HepG2 (cell line): ENCODE data around the gene MOXD1. TPM values are rescaled to one million over a fixed set of nuclear protein-coding genes. Genes with fewer than 3 reads are reported as not detected.
A peak's percentile ranks its signal among the peaks of the same experiment; 100 is the strongest.

ENCODE experiments used
- ATF6 ChIP-seq: sonication (generic); formaldehyde crosslinking; conservative IDR thresholded peaks from 2 replicates; pipeline ENCODE4 v1.4.0; 2020; ENCODE audit warnings: missing genetic modification reagents
- HOMEZ ChIP-seq: IDR thresholded peaks from 2 replicates; pipeline ENCODE4 v1.6.1; 2016; ENCODE audit warnings: low read depth
- KLF9 ChIP-seq: IDR thresholded peaks from 2 replicates; pipeline ENCODE4 v1.6.1; 2016; ENCODE audit warnings: low read depth
- MIXL1 ChIP-seq: IDR thresholded peaks from 2 replicates; pipeline ENCODE4 v1.6.1; 2016
- PHB2 ChIP-seq: fragments of 450-650 bp; IDR thresholded peaks from 2 replicates; pipeline ENCODE4 v1.6.1; 2018; ENCODE audit not compliant: partially characterized antibody
- SKIL ChIP-seq: sonication (generic); formaldehyde crosslinking; IDR thresholded peaks from 2 replicates; pipeline ENCODE4 v1.8.0; 2022; ENCODE audit warnings: missing genetic modification reagents, mild to moderate bottlenecking, moderate library complexity, borderline replicate concordance
- ZNF317 ChIP-seq: sonication (generic); formaldehyde crosslinking; IDR thresholded peaks from 2 replicates; pipeline ENCODE4 v1.5.0; 2020; ENCODE audit warnings: mild to moderate bottlenecking, missing genetic modification reagents
- ZNF562 ChIP-seq: sonication (generic); formaldehyde crosslinking; IDR thresholded peaks from 2 replicates; pipeline ENCODE4 v1.8.0; 2022; ENCODE audit warnings: missing genetic modification reagents, borderline replicate concordance
- polyA plus RNA-seq, 8 experiments: library from polyadenylated mRNA; depleted of rRNA in 3 of 8; stranded (reverse) in 7 of 8; unstranded in 1 of 8; fragments of >200 nt; fragmentation: Illumina TruSeq in 4 of 8; extraction: Trizol in 4 of 8; gene quantifications; 2 replicates each; pipeline versions ENCODE4 v1.2.1 to v1.2.3, GENCODE V29; 2011 to 2016; ENCODE audit warnings: low read depth in 4 of 8, missing spikeins in 1 of 8, mixed read lengths in 1 of 8; ENCODE audit not compliant: insufficient read depth in 1 of 8
- total RNA-seq, 5 experiments: library from RNA; depleted of rRNA; stranded (reverse); fragments of >200 nt; fragmentation: Illumina TruSeq; extraction: Trizol; gene quantifications; 2 replicates each; pipeline ENCODE4 v1.2.3, GENCODE V29; 2016; ENCODE audit warnings: low read depth in 1 of 5

Gene MOXD1
- total and polyA plus RNA-seq, 2 of the 13 experiments (the other 11 are each of a cell fraction or from before 2014, with no cell fraction given), result 0.03 TPM; not detected in 1

GRCh38 chr6:132334521-132334885 is 66.8 kb downstream of the MOXD1 start (continued):
- TF ChIP-seq KLF9 (CRISPR knock-in tag) (0 out of 2 replicates have a peak, but pooled peaks have one; percentile 45), PHB2 (no peak), SKIL (CRISPR knock-in tag) (no peak), HOMEZ (0 out of 2 replicates have a peak, but pooled peaks have one; percentile 2), ZNF562 (no peak), ZNF317 (CRISPR knock-in tag) (no peak), MIXL1 (CRISPR knock-in tag) (0 out of 2 replicates have a peak, but pooled peaks have one; percentile 3), ATF6 (no peak)
